NCI-H82 (cell line): Measurements from ENCODE around the gene ERI3.

Experiments used
- DNase-seq: peaks from one replicate; lab custom pipeline; 2025; lab: John Stamatoyannopoulos, UW

ERI3 gene, protein sequence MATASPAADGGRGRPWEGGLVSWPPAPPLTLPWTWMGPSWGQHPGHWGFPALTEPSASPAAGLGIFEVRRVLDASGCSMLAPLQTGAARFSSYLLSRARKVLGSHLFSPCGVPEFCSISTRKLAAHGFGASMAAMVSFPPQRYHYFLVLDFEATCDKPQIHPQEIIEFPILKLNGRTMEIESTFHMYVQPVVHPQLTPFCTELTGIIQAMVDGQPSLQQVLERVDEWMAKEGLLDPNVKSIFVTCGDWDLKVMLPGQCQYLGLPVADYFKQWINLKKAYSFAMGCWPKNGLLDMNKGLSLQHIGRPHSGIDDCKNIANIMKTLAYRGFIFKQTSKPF

DNA sequence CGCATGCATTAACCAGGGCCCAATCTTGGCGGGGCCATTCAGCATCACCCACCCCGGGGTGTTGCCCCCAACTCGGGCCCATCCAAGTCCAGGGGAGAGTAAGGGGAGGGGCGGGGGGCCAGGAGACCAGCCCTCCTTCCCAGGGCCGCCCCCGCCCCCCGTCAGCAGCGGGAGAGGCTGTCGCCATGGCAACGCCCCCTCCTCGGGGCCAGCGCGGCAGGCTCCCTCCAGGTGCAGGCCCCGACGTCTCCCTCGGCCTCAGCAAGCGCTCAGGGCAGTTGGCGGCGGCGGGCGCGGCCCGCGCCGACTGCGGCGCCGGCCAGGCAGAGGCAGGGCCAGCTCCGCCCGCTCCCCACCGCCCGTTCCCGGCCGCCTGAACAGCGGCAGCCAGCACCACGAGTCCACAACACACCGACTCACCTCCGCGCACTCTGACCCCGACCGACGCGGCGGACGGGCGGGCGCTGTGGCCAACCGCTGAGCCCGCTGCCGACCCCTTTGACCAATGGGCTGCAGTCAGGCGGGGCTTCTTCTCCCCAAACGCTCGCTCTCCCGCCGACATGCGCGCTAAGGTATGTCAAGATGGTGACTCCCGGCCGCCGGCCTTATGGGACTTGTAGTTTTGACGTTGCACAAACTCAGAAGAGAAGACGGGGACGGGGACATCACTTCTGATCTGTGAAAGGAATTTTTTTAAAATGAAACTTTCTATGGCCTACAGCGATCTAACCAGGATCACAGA, at the start of gene ERI3:
Gene ERI3 (minus strand): TSS at position 418 of the 742 bp plus-strand sequence. CDS start 231 bp downstream, at position 187.
- DNase-seq, result peak; percentile 99

DNA sequence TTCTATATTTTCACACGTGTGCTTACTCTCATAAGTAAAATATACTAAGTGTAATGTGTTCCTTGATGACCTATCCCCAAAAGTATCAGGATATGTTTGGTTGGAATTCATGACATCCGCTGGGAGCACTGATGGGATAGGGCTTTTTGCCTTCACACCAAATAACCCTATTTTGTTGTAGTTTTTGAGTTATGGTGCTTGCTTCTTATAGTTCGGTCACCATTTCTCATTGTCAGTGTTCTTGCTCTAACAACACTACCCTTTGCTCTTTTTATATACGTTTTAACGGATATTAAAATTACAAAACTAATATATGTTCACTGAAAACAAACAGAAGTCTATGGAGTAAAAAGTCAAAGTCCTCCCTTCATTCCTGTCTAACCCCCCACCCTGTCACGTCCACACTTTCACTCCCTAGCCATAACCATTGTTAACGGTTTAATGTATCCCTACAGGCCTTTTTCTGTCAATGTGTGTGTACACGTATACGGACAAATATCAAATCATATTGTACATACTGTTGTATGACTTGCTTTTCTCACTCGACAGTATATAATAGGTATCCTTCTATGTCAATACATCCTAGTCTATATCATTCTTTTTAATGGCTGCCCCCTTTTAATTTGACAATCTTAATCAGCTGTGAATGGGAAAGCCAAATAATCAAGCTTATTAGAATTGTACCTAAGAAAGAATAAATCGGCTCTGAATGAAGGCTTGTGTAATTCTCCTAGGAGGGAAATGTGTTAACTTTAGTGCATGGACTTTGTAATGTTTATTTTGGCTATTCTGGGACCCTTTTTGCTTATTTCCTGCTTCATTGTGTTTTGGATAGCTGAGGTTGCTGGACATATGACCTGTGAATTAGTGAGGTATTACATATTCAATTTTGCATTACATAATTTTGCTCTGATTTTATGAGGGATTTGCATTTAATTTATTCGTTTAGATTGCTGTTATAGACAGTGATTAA, 46.5 kb upstream of the ERI3 start:
- DNase-seq, result no peak

DNA sequence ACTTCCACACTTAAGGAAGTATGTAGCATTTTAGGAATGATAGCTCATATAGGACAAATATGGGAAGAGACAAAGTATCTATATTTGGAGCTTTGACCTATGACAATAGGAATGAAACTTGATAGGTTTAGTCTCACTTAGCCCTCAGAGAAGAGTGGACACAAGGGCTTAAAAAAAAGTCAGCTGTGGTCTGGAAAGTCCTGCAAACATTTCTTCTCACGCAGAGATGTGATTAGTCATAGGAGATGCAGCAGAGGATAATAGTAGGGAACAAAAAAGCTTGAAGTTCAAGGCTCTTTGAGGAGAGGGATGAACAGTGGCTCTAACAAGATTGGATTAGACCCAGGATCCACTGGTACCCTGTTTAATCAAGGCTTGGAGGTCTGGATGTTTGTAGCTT, 35.2 kb upstream of the ERI3 start:
- DNase-seq, result peak; percentile 70

DNA sequence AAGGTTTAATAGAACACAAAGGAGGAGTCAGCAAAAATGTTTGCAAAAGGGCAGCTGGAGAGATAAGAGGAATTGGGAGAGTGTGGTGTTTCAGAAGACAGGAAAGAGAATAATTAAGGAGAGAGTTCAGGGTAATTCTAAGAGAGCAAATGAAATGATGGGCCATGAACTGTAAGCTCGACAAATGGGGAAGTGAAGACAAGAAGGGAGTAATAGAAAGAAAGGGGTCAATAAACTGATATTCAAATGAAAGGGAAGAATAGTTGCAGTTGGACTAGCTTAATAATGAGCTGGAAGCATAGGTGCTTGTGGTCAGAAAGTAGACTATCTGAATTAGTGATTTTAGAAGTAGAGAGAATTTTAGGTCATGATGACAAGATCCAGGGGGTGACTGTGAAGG, 34.4 kb upstream of the ERI3 start:
- no peak for DNase-seq

DNA sequence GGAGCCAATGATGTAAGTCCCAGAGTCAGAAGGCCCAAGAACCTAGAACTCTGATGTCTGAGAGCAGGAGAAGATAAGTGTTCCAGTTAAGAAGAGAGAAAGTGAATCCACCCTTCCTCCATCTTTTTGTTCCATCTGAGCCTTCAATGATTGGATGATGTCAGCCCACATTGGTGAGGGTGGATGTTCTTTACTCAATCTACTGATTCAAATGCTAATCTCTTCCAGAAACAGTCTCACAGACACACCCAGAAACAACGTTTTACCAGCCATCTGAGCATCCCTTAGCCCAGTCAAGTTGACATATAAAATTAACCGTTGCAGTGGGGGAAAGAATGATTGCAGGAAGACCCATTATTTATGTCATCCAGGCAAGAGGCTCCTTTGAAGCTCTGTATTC, 33.5 kb upstream of the ERI3 start:
- DNase-seq, result no peak

DNA sequence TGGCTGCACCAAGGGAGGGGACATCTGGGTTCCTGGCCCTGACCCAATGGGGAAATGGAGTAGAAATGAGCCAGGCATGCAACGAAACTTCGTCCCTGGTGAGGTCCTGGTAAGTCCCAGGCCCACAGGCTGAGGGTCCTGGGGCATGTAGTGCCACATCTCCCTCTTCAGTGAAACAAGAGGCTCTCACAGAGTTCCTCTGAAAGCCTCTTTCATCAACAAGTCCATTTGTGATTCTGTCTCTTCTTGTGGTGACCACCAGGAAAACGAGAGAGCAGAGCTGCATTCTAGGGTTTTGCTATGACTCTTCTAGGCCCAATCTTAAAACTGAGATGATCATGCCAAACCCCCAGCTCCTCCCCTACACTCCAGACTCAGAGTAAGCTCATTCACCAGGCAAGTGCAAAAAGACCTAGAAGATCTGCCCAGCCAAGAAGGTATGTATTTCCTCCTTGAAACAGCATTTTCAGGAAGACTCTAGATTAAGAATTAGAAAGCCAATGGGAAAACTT, 25.7 kb upstream of the ERI3 start:
- DNase-seq, result no peak

DNA sequence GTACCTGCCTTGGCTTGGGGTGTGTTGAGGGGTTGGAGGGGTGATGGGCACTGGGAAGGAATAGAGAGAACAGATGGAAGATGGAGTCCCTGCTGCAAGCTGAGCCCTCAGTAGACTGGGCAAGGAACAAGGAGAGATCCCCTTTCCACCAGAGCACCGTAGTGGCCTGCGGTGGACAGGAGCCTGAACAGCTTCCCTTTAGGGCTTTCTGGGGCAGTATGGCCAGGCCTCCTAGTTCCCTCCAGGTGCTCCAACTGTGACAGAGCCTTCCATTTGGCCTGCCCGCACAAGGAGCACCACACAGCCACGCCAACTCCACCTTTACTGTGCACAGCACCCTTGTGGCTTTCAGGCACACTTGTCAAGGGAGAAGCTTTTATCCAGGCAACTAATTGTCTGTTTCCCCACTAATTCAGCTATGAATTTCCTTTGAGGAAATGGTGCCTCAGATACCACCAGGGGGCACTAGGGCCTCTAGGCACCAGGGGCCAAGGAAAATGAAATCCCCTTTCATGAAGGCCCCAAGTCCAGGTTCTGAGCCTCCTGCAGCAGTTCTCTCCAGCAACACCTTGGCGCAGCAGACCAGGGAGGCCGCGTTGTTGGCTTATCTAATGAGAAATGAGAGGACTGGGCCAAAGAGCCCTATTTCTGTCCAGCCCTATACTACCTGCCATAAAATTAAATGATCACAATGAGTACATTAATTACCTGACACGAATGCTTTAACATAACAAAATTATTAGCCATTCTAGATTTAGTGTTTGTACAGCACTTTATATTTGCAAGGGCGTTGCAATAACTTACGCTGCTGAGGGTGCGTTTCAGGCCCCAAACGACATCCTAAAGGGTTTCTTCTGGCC, 23.1 kb upstream of the ERI3 start:
- DNase-seq, result peak; percentile 92

DNA sequence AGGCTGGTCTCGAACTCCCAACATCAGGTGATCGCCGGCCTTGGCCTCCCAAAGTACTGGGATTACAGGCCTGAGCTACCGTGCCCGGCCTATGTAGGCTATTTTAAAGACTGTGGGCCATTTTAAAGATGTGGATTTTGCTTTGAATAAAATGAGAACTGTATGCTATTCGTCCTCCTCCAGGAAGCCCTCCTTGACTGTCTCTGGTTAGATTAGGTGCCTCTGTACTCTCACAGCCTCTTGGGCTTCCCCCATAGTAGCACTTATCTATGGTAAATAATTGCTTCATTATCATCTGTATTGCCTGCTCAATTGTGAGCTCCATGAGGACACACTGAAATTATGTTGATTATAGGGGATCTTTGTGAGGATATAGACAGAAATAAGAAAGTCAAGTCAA, 20.5 kb upstream of the ERI3 start:
- DNase-seq, result no peak

DNA sequence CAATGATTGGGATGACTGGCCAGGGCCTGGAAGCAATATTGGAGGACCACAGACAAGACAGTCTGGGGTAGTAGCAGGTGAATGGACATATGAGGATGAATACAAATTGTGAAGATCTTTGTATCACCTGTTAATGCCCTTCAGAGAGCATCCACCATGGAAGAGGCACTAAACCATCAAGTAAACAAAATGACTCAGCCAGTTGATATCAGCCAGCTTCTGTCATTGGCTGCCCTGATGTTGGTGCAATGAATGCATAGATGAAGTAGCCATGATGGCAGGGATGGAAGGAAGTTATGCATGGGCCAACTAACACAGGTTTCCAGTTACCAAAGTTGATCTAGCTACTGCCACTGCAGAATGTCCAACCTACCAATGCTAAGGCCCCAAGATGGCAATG, 16.1 kb upstream of the ERI3 start:
- DNase-seq, result no peak

DNA sequence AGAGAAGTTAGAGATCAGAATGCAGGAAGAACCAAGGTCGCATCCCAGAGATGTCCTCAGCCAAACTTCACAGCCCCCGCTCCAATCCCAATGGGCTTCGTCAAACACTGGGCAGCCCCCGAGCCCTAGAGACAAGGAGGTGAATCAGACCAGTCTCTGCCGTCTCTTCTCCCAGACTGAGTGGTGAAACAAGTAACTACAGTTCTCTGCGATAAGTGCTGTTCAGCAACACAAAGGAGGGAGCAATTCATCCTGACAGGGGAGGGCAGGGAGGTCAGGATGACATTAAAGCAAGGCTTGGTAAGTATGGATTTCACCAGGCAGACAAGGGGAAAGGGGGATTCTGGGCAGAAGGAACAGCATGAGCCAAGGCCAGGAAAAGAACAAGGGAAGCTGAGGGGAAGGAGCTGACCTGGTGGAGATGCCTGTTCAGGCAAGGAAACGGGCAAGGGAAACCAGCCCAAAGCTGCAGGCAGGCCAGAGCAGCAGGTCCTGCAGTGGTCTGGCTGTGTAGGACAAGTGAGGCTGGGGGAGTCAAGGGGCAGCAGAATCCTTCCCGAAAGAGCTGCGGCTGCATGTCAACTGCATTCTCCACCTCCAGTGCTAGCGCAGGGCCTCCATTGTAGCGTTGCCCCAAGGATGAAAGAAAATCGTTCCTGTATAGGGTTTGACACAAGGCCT, 13.6 kb upstream of the ERI3 start:
- DNase-seq, result no peak

DNA sequence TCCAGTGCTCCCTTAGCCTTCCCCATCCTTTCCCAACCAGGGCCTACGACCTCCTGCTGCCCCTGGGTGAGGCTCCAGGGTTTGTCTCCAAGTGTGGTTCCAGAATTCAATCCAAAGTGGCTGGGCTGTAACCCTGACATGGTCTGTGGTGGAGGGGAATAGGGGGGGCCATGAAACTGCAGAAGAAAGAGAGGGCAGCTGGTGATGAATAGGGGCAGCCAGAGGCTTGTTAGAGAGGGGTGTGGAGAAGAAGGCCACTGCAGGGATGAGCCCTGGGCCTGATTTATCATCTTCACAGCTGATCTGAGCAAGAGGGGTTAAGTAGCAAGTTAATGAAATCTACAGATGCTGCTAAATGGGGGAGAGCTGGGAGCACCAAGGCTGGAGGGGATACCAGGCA, 12.9 kb upstream of the ERI3 start:
- DNase-seq, result no peak

DNA sequence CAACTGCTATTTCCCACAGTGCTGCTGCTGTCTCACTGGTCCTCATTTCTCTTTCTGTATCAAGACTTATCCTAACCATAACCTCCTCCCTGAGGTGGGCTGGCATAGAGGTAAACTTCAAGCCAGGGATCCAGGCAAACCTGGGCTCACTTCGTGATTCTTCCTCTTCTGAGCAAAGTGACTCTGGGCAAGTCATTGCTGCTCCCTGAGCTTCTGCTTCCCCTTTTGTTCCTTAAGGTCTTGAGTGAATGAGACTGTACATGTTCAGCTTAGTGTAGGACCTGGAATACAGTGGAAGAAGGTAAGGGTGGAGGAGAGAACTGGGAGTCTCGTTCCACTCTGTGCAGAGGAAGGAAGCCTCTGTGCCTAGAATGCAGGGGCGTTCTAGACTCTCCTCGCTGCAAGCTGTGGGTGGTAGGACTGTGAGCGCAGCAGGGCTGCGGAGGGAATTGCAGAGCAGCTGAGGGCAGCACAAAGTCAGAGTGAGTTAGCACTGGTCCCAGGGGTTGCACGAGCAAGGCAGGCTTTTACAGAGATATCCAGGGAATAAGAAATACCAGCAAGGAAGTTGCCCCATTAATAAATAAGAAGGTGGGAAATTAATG, 11.4 kb upstream of the ERI3 start:
- DNase-seq, result no peak

DNA sequence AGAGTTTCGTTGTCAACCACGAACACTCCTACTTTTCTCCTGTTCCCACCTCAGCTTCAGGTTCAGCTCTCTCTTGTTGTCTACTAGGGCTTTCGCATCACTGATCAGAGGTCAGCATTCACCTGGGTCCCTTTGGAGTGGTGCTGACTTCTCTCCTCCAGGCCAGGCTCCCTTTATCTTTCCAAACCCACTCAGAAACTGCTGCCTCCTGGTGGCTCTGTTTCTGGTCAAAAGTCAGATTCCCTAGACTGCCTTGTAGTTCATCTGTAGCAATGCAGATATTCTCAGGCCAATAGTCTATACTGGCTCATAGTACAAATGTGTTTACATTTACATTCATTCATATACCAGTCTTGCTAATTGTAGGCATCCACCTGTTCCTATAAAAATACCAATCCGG, 6.4 kb upstream of the ERI3 start:
- DNase-seq, result no peak

DNA sequence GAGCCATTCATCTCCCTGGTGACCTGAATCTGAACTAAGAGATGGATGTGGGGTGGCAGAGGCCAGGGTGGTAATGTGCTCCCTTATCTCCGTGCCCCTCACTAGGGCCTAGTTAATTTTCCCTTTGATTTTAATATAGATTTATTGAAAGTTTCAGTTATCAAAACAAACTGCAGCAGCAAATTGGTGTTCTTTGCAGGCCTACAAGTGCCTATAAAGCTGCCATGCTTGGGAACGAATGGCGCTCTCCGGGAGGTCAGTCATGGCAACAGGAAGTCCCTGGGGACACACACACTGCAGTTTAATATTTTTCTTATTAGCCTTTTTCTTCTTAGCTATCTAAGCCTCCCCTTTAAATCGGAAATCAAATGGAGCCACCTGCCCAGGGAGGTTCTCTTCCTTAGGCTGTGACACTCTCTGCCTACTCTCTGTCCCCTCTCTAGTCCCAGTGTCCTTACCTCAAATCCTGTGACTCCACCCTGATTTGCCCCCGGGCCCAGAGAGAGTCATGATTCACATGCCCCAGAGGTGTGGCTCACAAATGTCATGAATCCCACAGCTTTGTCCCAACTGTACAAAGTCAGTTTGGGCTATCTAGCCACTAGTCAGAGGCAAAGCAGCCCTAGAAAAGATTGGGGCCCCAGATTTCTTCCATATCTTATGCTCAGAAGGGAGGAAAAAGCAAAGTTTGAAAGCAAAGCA, 4.3 kb upstream of the ERI3 start:
- no peak for DNase-seq

DNA sequence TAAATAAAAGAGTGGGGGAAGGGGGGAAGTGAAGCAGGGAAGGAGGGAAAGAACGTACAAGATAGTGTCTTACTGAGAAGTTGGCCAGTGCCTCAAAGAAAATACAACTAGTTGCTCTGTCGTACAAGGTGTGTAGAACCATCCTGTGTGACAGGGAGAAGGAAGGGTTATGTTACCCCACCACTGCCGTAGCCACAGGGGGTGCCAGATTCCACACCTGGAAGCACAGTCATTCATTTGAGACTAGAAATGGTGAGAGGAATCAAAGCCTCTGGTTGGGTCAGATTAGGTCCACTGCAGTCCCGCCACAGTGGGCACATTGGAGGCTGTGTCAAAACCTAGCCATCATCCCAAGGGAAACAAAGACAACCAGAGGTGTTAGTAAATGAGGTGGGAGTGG, 2.7 kb upstream of the ERI3 start:
- no peak for DNase-seq

DNA sequence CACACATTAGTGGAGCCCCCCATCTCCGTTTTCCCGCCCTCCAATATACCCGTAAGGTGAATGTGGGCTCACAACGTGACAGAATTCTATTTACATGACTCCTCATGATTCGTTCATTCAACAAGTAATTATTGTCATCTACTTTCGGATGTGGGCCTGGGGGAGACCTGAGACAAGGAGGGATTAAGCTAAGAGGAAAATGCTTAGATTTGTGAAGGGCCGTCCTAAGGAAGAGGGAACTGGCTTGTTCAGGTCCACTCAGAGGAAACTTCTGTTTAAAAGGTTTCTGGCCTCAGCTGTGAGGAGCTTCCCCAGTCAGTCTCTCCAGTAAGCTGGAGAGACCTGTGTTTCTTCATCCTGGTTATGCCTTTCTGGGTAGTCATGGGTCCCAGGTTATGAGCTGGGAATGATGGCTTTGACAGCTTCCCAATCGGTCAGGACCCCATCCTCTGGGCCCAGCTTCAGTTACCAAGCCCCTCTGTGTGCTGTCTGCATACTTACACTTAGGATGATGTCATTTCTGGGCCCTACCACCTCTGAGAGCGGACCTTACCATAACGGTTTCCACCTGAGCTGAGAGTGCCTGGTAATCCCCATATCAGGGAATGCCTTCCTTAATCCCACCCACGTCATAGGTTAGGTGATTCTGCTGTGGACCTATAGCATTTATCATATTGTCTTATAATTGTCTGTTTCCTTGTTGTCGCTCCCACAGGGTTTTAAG, 687 bp upstream of the ERI3 start:
- peak; percentile 60 for DNase-seq

DNA sequence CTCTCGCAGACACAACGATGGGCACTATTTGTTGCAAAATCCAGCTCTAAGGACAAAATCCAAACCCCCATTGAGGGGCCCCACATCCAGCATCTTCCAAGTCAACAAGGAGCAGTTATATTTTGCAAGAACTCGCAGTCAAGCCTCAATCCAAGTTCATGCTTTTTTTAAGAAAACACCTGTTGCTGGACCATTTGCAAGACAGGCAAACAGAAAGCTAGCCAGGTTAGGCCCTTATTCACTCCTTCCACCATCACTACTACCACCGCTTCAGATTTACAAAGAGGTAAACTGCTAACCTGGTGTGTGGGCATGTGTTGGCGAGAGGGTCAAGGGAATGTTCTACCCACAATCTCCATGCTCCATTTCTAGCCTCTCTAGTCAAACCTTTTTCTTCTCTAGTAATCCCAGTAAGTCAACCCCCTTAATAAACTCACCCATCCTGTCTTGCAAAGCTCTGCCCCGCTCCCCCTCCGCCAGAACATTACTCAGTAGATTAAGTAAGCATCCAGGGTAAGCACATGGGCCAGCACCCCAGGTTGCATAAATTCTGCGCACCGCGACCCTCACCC, 703 bp downstream of the ERI3 start:
- DNase-seq, result peak; percentile 67

DNA sequence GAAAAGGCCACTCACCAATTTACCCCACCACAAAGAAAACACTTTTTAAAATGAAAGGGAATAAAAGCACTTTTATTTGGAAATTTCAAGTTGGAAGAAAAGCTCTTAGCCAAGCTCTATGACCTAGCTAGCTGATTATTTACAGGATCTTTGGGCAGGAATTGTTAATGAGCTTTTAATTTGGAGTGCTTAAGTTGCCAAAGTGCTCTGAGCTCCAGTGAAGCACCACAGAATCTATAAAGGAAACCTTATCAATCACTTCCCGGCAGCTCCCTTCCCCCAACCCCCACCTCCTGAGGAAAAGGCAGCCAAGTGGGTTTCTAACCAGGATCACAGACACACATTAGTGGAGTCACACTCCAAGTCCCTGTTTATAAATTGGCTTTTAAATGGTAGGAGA, 1.5 kb downstream of the ERI3 start:
- DNase-seq, result peak; percentile 44

DNA sequence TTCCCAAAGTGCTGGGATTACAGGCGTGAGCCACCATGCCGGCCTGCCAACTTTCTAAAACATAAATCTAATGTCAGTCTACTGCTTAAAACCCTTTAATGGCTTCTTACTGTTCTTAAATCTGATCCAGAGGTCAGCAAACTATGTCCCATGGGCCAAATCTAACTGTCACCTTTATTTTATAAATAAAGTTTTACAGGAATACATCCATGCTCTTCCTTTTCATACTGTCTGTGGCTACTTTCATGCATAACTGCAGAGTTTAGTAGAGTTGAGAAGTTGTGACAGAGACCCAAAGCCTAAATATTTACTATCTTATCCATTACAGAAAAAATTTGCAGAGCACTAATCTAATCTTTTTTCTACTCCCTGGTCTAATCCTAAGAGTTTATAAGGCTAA, 3.8 kb downstream of the ERI3 start:
- DNase-seq, result peak; percentile 50
